OCI-LY7 (cell line): ENCODE results near the gene PPP1R26. TPM values are rescaled to one million over a fixed set of nuclear protein-coding genes. Genes with fewer than 3 reads are reported as not detected.
"Not testable (repeated sequence)": the region's sequence is repeated elsewhere in the genome, so short reads cannot be mapped to it uniquely, and the experiment has no call there.

Experiments used
- Bru-seq: library from RNA; stranded (reverse); fragments of 400-500 nt; gene quantifications from one replicate; lab custom pipeline; 2021; lab: Mats Ljungman, UMichigan
- BruChase-seq, 2 experiments: library from RNA; stranded (reverse); fragments of 400-500 nt; gene quantifications; one replicate each; lab custom pipeline; 2021; lab: Mats Ljungman, UMichigan
- BruUV-seq: library from RNA; stranded (reverse); fragments of 400-500 nt; replicated peaks from 2 replicates; lab custom pipeline; 2021; lab: Mats Ljungman, UMichigan
- CTCF ChIA-PET: fragments of 300-600 bp; sonication (Branson Sonifier 250); formaldehyde crosslinking; loops from one replicate; lab custom pipeline; 2022; ENCODE audit warnings: antibody characterized with exemption; ENCODE audit not compliant: unreplicated experiment; lab: Charles Lee
- POLR2A ChIA-PET: fragments of 300-600 bp; sonication (Branson Sonifier 250); formaldehyde crosslinking; loops from one replicate; lab custom pipeline; 2022; ENCODE audit warnings: antibody characterized with exemption; lab: Charles Lee
- DNase-seq: peaks from one replicate; pipeline ENCODE4 v3.0.0-alpha.2; 2015; ENCODE audit warnings: low spot score
- H2AFZ ChIP-seq: fragments of 200-600 bp; sonication (generic), shearing (Covaris generic); 2 replicates; pipeline ENCODE4 v1.6.1; 2014; ENCODE audit warnings: mild to moderate bottlenecking, antibody characterized with exemption, low read length, moderate library complexity
- H3K27ac ChIP-seq: fragments of 200-600 bp; sonication (generic); 2 replicates; pipeline ENCODE4 v1.5.1; 2014; ENCODE audit warnings: mixed run types, low read depth, mild to moderate bottlenecking, moderate library complexity, low read length, inconsistent platforms; ENCODE audit not compliant: poor library complexity, severe bottlenecking
- H3K36me3 ChIP-seq: fragments of 200-600 bp; sonication (generic); 2 replicates; pipeline ENCODE4 v1.6.1; 2014; ENCODE audit warnings: mild to moderate bottlenecking, antibody characterized with exemption, low read length, moderate library complexity, mixed read lengths; ENCODE audit not compliant: insufficient read depth
- H3K4me1 ChIP-seq: fragments of 200-600 bp; sonication (generic); 2 replicates; pipeline ENCODE4 v1.5.1; 2014; ENCODE audit warnings: mild to moderate bottlenecking, low read length; ENCODE audit not compliant: insufficient read depth, poor library complexity, severe bottlenecking
- H3K4me2 ChIP-seq: fragments of 200-600 bp; sonication (generic); 2 replicates; pipeline ENCODE4 v1.6.1; 2014; ENCODE audit warnings: mild to moderate bottlenecking, low read length
- H3K4me3 ChIP-seq: fragments of 200-600 bp; sonication (generic); 2 replicates; pipeline ENCODE4 v1.5.1; 2014; ENCODE audit warnings: mild to moderate bottlenecking, low read depth, low read length; ENCODE audit not compliant: poor library complexity, severe bottlenecking
- H3K79me2 ChIP-seq: fragments of 200-600 bp; sonication (generic); 2 replicates; pipeline ENCODE4 v1.6.1; 2016; ENCODE audit warnings: low read depth, mild to moderate bottlenecking, low read length, moderate library complexity, mixed read lengths; ENCODE audit not compliant: insufficient read depth
- H3K9me2 ChIP-seq: fragments of 200-600 bp; sonication (generic); 2 replicates; pipeline ENCODE4 v1.6.1; 2016; ENCODE audit warnings: mild to moderate bottlenecking, low read length, mixed read lengths; ENCODE audit not compliant: insufficient read depth
- H3K9me3 ChIP-seq: fragments of 200-600 bp; sonication (generic); 2 replicates; pipeline ENCODE4 v1.6.1; 2014; ENCODE audit warnings: mild to moderate bottlenecking, mixed run types, low read length, mixed read lengths
- H4K20me1 ChIP-seq: fragments of 200-600 bp; sonication (generic); 2 replicates; pipeline ENCODE4 v1.6.1; 2014; ENCODE audit warnings: mild to moderate bottlenecking, antibody characterized with exemption, low read length, moderate library complexity, mixed read lengths; ENCODE audit not compliant: insufficient read depth
- EZH2phosphoT487 ChIP-seq: fragments of 200-600 bp; sonication (generic); IDR thresholded peaks from 2 replicates; pipeline ENCODE4 v1.6.1; 2018; ENCODE audit warnings: low read depth, borderline replicate concordance, mild to moderate bottlenecking, mixed run types, antibody characterized with exemption, low read length, moderate library complexity, mixed read lengths
- intact Hi-C: fragments of 100-400 bp; cut with micrococcal nuclease; formaldehyde crosslinking; loops from one replicate; pipeline ENCODE4 v1.10.0; 2022; ENCODE audit not compliant: unreplicated experiment
- long read RNA-seq: library from polyadenylated mRNA; stranded (forward); transcript quantifications from one replicate; pipeline ENCODE4 v2.0.0, GENCODE V29; 2022
- total RNA-seq, 2 experiments: library from RNA; depleted of rRNA in 1 of 2; stranded (reverse); fragments of >200 nt in 1 of 2; shearing (Covaris generic) in 1 of 2; gene quantifications; 2 replicates each; pipeline ENCODE4 v1.2.3, GENCODE V29; 2014 to 2022
- TF ChIP-seq, protein P1 (sequence below): fragments of 200-600 bp; sonication (generic); conservative IDR thresholded peaks from 2 replicates; pipeline ENCODE4 v1.5.1; 2014; ENCODE audit warnings: mild to moderate bottlenecking, antibody characterized with exemption, low read length, moderate library complexity, mixed read lengths

Gene PPP1R26
- 1.5 TPM in 2 replicates for total RNA-seq (2014; rRNA removed; shearing (Covaris generic))
- 0.21 and 0.52 TPM in 2 replicates for total RNA-seq (2022)
- Bru-seq, nascent RNA: percentile 20 among the genes with signal in this experiment
- percentile 19 among the genes with signal in this experiment for BruChase-seq, experiment 1, labeled RNA remaining after a 6-hour chase
- percentile 20 among the genes with signal in this experiment for BruChase-seq, experiment 2, labeled RNA remaining after a 2-hour chase
- long read RNA-seq: 0 reads

- no peaks in the 10 kb centered on the region for H3K36me3 ChIP-seq
- POLR2A ChIA-PET: no interaction called here
- DNase-seq: peak; percentile 10
- TF ChIP-seq, protein P1, sequence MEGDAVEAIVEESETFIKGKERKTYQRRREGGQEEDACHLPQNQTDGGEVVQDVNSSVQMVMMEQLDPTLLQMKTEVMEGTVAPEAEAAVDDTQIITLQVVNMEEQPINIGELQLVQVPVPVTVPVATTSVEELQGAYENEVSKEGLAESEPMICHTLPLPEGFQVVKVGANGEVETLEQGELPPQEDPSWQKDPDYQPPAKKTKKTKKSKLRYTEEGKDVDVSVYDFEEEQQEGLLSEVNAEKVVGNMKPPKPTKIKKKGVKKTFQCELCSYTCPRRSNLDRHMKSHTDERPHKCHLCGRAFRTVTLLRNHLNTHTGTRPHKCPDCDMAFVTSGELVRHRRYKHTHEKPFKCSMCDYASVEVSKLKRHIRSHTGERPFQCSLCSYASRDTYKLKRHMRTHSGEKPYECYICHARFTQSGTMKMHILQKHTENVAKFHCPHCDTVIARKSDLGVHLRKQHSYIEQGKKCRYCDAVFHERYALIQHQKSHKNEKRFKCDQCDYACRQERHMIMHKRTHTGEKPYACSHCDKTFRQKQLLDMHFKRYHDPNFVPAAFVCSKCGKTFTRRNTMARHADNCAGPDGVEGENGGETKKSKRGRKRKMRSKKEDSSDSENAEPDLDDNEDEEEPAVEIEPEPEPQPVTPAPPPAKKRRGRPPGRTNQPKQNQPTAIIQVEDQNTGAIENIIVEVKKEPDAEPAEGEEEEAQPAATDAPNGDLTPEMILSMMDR: no peak
- no peak for TF ChIP-seq EZH2phosphoT487
- no peaks in the 10 kb centered on the region for H4K20me1 ChIP-seq
- no peaks in the 10 kb centered on the region for H3K9me2 ChIP-seq
- H3K4me3 ChIP-seq: peak within 1 kb of the TSS; percentile 48
- H3K4me2 ChIP-seq: peak within 1 kb of the TSS; percentile 28; the same call in 1 of the 2 replicates
- H3K9me3 ChIP-seq: no peaks in the 10 kb centered on the region
- CTCF ChIA-PET: no interaction called here
- no peaks in the 10 kb centered on the region for H3K4me1 ChIP-seq
- no peaks in the 10 kb centered on the region for H3K79me2 ChIP-seq
- no peak within 1 kb of the TSS for H3K27ac ChIP-seq
- BruUV-seq: no TSS peak
- H2AFZ ChIP-seq: no peak within 1 kb of the TSS
- intact Hi-C loops: no loop called here
Measured at GRCh38 chr9:135479469-135480052, at the start of gene PPP1R26. PPP1R26 (plus strand) TSS chr9:135479782; CDS start chr9:135484511, 4,729 bp downstream.

DNA sequence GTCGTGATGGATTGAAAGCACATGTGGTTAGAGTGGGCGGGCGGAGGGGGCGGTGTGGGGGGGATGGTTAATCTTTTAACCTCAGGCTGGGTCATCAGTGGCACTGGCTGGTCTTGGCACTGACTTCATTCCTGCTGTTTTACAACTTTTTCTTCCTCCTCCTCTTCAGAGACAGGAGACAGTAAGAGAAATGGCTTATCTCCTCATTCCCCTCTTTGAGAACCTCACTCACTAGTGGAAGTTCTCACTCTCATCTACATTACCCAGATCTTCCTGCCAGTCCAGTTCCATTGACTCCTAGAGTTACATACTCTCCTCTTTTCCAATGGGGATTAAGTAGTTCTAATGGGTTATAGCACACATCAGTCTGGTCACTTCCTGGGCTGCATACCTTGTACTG lies 42.3 kb upstream of the PPP1R26 start:
- POLR2A ChIA-PET: no interaction called here
- intact Hi-C loops: no loop called here
- BruUV-seq: no TSS peak

DNA sequence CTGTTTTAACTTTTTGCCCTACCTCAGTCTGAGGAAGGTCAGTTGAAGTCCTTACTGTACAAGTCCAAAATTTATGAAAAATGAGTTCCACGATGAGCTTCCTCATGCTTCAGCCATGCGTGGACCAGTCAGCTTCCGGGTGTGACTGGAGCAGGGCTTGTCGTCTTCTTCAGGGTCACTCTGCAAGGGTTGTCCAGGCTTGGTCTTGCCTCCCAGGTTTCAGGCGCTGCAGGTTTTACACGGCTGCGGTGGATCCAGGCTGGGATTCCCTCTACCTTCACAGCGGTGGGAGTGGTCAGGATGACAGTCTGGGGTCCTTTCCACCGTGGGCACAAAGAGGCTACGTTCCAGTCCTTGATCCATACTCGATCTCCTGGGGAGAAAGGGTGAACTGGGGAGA lies 41.9 kb upstream of the PPP1R26 start:
- H3K27ac ChIP-seq, BruUV-seq, H3K36me3 ChIP-seq, POLR2A ChIA-PET, H3K9me3 ChIP-seq, DNase-seq, H3K9me2 ChIP-seq, H3K4me1 ChIP-seq, H3K4me2 ChIP-seq, intact Hi-C loops, H3K4me3 ChIP-seq, H3K79me2 ChIP-seq, H2AFZ ChIP-seq, H4K20me1 ChIP-seq, CTCF ChIA-PET: not testable (repeated sequence)

More for the DNA sequence above, 42.3 kb upstream of the PPP1R26 start:
- Histone ChIP-seq H3K27ac (no peak overlapping the region), H3K4me1 (no peaks in the 10 kb centered on the region), H3K36me3 (no peaks in the 10 kb centered on the region), H3K4me2 (no peak overlapping the region), H2AFZ (no peak overlapping the region), H4K20me1 (no peaks in the 10 kb centered on the region), H3K9me3 (no peaks in the 10 kb centered on the region), H3K4me3 (no peak overlapping the region), H3K79me2 (no peaks in the 10 kb centered on the region), H3K9me2 (no peaks in the 10 kb centered on the region)
- CTCF ChIA-PET: no interaction called here
- no peak for TF ChIP-seq EZH2phosphoT487
- no peak for DNase-seq
